ENCODE results near the gene B3GALT6.

DNA sequence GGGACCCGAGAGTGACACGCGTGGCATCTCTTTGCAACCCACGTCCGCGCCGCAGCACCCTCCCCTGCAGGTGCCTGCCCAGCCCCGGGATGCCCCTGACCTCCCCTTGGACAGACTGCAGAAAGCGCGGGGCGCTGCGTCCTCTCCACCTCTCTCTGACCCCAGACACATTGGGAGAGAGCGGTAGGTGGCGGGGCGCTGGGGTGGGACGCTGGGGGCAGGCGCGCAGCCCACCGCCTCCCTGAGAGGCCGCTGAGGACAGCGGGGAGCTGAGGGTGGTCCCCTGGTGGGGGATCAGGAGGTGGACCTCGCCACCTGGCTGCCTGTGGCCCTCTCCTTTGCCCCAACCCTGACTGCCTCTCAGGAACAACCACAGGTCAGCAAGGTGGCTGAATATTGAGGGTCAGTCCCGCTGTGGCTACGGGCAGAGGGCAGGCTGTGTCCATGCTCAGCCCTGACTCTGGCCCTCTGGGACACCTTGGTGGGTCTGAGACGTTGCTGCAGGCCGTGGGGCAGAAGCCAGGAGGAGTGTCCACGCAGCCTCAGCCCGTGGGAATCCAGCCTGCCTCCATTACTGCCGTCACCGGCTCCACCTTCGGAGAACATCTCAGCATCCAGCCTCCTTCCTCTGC, 42.4 kb downstream of the B3GALT6 start:
- TF ChIP-seq YY1 (IDR thresholded peaks at IDR 0.05; ENCODE audit: low read depth) (no peak), EGR1 (IDR thresholded peaks at IDR 0.05) (no peak), TCF12 (IDR thresholded peaks at IDR 0.05; ENCODE audit: low read depth) (no peak), TAF1 (IDR thresholded peaks at IDR 0.05; ENCODE audit: low read depth) (no peak), NFIC (IDR thresholded peaks at IDR 0.05) (no peak), CREB1 (IDR thresholded peaks at IDR 0.05; ENCODE audit: low read depth) (no peak), REST (IDR thresholded peaks at IDR 0.05; ENCODE audit: low read depth) (no peak), EP300 (IDR thresholded peaks at IDR 0.05; ENCODE audit: borderline replicate concordance) (no peak), CEBPB (IDR thresholded peaks at IDR 0.05) (no peak), RAD21 (IDR thresholded peaks at IDR 0.05; ENCODE audit: low read depth) (no peak), TEAD4 (IDR thresholded peaks at IDR 0.05) (no peak), MAX (IDR thresholded peaks at IDR 0.05) (no peak)
